Esophagus muscularis mucosa (tissue), 4 donors: ENCODE data around the gene ZFR. TPM values are rescaled to one million over a fixed set of nuclear protein-coding genes. Genes with fewer than 3 reads are reported as not detected.

Experiments
- DNase-seq: peaks from one replicate; pipeline ENCODE4 v3.0.0-alpha.2; 2017; ENCODE audit errors: extremely low spot score
- H3K27ac ChIP-seq, 4 donors: fragments of 200-600 bp; sonication (generic); replicated peaks in 1 of 4; 1 replicate in 3 of 4; 2 replicates in 1 of 4; pipeline ENCODE4 v1.5.1; 2016 to 2019; ENCODE audit warnings: mild to moderate bottlenecking in 1 of 4
- H3K27me3 ChIP-seq, 4 donors: fragments of 200-600 bp; sonication (generic); one replicate each; pipeline versions ENCODE4 v1.5.1 to v1.6.0; 2016 to 2019
- H3K36me3 ChIP-seq, 4 donors: fragments of 200-600 bp; sonication (generic); one replicate each; pipeline ENCODE4 v1.5.1; 2016 to 2019
- H3K4me1 ChIP-seq, 4 donors: fragments of 200-600 bp; sonication (generic); one replicate each; pipeline ENCODE4 v1.5.1; 2016 to 2019
- H3K4me3 ChIP-seq, 4 donors: fragments of 200-600 bp; sonication (generic); 1 replicate in 2 of 4; 2 replicates in 2 of 4; pipeline ENCODE4 v1.5.1; 2016 to 2019; ENCODE audit warnings: mild to moderate bottlenecking in 4 of 4, moderate library complexity in 1 of 4
- H3K9me3 ChIP-seq, 4 donors: fragments of 200-600 bp; sonication (generic); 1 replicate in 3 of 4; 2 replicates in 1 of 4; pipeline ENCODE4 v1.5.1; 2016 to 2019
- CTCF ChIP-seq, 3 experiments: fragments of 200-600 bp in 2 of 3; fragments of 450-650 bp in 1 of 3; sonication (generic) in 2 of 3; IDR thresholded peaks; one replicate each; pipeline ENCODE4 v1.5.1; 2017 to 2019; ENCODE audit warnings: antibody characterized with exemption in 3 of 3, mild to moderate bottlenecking in 2 of 3, moderate library complexity in 1 of 3
- EP300 ChIP-seq: sonication (generic); formaldehyde crosslinking; IDR thresholded peaks from one replicate; pipeline ENCODE4 v1.6.1; 2017; ENCODE audit warnings: antibody characterized with exemption
- POLR2A ChIP-seq: fragments of 450-650 bp; IDR thresholded peaks from one replicate; pipeline ENCODE4 v1.6.1; 2017; ENCODE audit warnings: antibody characterized with exemption, moderate library complexity, mild to moderate bottlenecking, low read depth
- POLR2AphosphoS5 ChIP-seq, 2 donors: sonication (generic); formaldehyde crosslinking; IDR thresholded peaks; one replicate each; pipeline ENCODE4 v1.6.1; 2017; ENCODE audit warnings: antibody characterized with exemption in 2 of 2
- WGBS: methylation state at CpG from one replicate; pipeline ENCODE4 v1.1.5; 2018; 5-methylcytosine and 5-hydroxymethylcytosine counted together
- intact Hi-C: fragments of 100-400 bp; cut with DNase I; formaldehyde crosslinking; loops from one replicate; pipeline ENCODE4 v1.15.1; 2023
- total RNA-seq, 4 donors: library from RNA; depleted of rRNA; stranded (reverse); fragments of >200 nt; gene quantifications; one replicate each; pipeline versions ENCODE4 v1.1.0 to v1.2.1, GENCODE V29; 2016

The ZFR gene
- total RNA-seq, 4 donors from 2014 or later, result 83.2 to 106 (median 92.4) TPM

GRCh38 chr5:32365623-32366022 is 78.9 kb downstream of the ZFR start:
- H3K36me3 ChIP-seq, result peaks cover 0 to 75% (median 36%) of the 10 kb centered on the region in 4 donors
- H3K9me3 ChIP-seq, result no peaks in the 10 kb centered on the region
- intact Hi-C loops, result no loop called here
- no peak for TF ChIP-seq EP300
- no peak for TF ChIP-seq POLR2A
- H3K4me3 ChIP-seq, result no peak overlapping the region
- no peak overlapping the region for H3K27ac ChIP-seq
- WGBS, result 92% methylated on average over 5 of the region's 5 CpGs
- H3K27me3 ChIP-seq, result no peaks in the 10 kb centered on the region
- no peak for DNase-seq
- no peaks in the 10 kb centered on the region for H3K4me1 ChIP-seq

- peaks cover 0 to 80% (median 44%) of the 10 kb centered on the region in 4 donors for H3K36me3 ChIP-seq
- H3K4me1 ChIP-seq, result no peaks in the 10 kb centered on the region
- no peaks in the 10 kb centered on the region for H3K27me3 ChIP-seq
- no peak for TF ChIP-seq EP300
- no peak for TF ChIP-seq POLR2AphosphoS5 (IDR thresholded peaks at IDR 0.05)
- TF ChIP-seq CTCF (IDR thresholded peaks at IDR 0.05), result no peak
- no peak for TF ChIP-seq POLR2A
- DNase-seq, result no peak
- no peak overlapping the region for H3K4me3 ChIP-seq
- H3K27ac ChIP-seq, result no peak overlapping the region
- intact Hi-C loops, result no loop called here
- no peaks in the 10 kb centered on the region for H3K9me3 ChIP-seq
These were observed 81.5 kb downstream of the ZFR start for GRCh38 chr5:32363030-32363429.

- TF ChIP-seq POLR2AphosphoS5 (IDR thresholded peaks at IDR 0.05) (no peak), POLR2A (no peak), CTCF (IDR thresholded peaks at IDR 0.05) (no peak), EP300 (no peak)
- DNase-seq, result no peak
- no peaks in the 10 kb centered on the region for H3K9me3 ChIP-seq
- H3K27me3 ChIP-seq, result no peaks in the 10 kb centered on the region
- no peak overlapping the region for H3K27ac ChIP-seq
- H3K36me3 ChIP-seq, result peaks cover 0 to 82% (median 49%) of the 10 kb centered on the region in 4 donors
- WGBS, result 90% methylated on average over 4 of the region's 4 CpGs
- H3K4me1 ChIP-seq, result no peaks in the 10 kb centered on the region
- H3K4me3 ChIP-seq, result no peak overlapping the region
- intact Hi-C loops, result no loop called here
These were observed 82.0 kb downstream of the ZFR start for GRCh38 chr5:32362527-32362926.

- DNase-seq, result no peak
- Histone ChIP-seq H3K9me3 (no peaks in the 10 kb centered on the region), H3K4me3 (no peak overlapping the region), H3K36me3 (peaks cover 0 to 88% (median 57%) of the 10 kb centered on the region in 4 donors), H3K27ac (no peak overlapping the region), H3K4me1 (no peaks in the 10 kb centered on the region), H3K27me3 (no peaks in the 10 kb centered on the region)
- intact Hi-C loops, result no loop called here
- TF ChIP-seq CTCF (IDR thresholded peaks at IDR 0.05) (no peak), POLR2A (no peak), EP300 (no peak), POLR2AphosphoS5 (IDR thresholded peaks at IDR 0.05) (no peak)
- WGBS, result 100% methylated on average over 4 of the region's 4 CpGs
These were observed 83.6 kb downstream of the ZFR start for GRCh38 chr5:32360906-32361305.

GRCh38 chr5:32358611-32359010 is 85.9 kb downstream of the ZFR start:
- Histone ChIP-seq H3K9me3 (no peaks in the 10 kb centered on the region), H3K27ac (no peak overlapping the region), H3K27me3 (no peaks in the 10 kb centered on the region), H3K4me1 (no peaks in the 10 kb centered on the region), H3K36me3 (peaks cover 7 to 96% (median 64%) of the 10 kb centered on the region in 4 donors), H3K4me3 (no peak overlapping the region)
- intact Hi-C loops, result no loop called here
- no peak for DNase-seq
- WGBS, result 95% methylated on average over 6 of the region's 6 CpGs
- TF ChIP-seq EP300 (no peak), POLR2A (no peak), CTCF (IDR thresholded peaks at IDR 0.05) (no peak), POLR2AphosphoS5 (IDR thresholded peaks at IDR 0.05) (no peak)
